Measurements from ENCODE around the gene PNPT1. TPM values are rescaled to one million over a fixed set of nuclear protein-coding genes. Genes with fewer than 3 reads are reported as not detected.
"Not testable (repeated sequence)": the region's sequence is repeated elsewhere in the genome, so short reads cannot be mapped to it uniquely, and the experiment has no call there.

PNPT1 gene
- total and polyA plus RNA-seq, 9 of the 15 experiments (the other 6 are each of a cell fraction or from before 2014, with no cell fraction given) = 46.5 to 104 (median 62.7) TPM

DNA sequence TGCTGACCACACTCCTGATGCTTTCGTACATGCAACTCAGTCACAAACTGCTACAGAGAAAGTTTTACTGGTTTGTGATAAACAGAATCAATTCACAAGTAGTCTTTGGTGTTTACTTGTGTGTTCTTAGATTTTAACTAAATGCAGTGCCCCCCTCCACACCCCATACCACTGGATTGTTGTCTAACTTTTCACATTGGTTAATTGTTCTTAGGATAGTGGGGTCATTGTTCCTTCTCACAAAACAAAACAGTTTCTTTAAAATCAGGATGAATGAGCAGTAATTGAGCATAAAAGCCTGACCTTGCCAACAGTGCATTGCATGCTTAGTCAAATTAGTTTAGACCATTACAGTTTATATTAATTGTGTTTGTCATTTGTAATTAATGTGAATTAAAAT lies 14.1 kb upstream of the PNPT1 start (continued):
- no peak for TF ChIP-seq SIN3B (IDR thresholded peaks at IDR 0.05; ENCODE audit: low read depth)
- no peak for TF ChIP-seq ZNF133 (CRISPR knock-in tag; IDR thresholded peaks at IDR 0.05)
- TF ChIP-seq, protein P1, sequence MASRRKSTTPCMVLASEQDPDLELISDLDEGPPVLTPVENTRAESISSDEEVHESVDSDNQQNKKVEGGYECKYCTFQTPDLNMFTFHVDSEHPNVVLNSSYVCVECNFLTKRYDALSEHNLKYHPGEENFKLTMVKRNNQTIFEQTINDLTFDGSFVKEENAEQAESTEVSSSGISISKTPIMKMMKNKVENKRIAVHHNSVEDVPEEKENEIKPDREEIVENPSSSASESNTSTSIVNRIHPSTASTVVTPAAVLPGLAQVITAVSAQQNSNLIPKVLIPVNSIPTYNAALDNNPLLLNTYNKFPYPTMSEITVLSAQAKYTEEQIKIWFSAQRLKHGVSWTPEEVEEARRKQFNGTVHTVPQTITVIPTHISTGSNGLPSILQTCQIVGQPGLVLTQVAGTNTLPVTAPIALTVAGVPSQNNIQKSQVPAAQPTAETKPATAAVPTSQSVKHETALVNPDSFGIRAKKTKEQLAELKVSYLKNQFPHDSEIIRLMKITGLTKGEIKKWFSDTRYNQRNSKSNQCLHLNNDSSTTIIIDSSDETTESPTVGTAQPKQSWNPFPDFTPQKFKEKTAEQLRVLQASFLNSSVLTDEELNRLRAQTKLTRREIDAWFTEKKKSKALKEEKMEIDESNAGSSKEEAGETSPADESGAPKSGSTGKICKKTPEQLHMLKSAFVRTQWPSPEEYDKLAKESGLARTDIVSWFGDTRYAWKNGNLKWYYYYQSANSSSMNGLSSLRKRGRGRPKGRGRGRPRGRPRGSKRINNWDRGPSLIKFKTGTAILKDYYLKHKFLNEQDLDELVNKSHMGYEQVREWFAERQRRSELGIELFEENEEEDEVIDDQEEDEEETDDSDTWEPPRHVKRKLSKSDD (conservative IDR thresholded peaks at IDR 0.05; ENCODE audit: low read length) = no peak

DNA sequence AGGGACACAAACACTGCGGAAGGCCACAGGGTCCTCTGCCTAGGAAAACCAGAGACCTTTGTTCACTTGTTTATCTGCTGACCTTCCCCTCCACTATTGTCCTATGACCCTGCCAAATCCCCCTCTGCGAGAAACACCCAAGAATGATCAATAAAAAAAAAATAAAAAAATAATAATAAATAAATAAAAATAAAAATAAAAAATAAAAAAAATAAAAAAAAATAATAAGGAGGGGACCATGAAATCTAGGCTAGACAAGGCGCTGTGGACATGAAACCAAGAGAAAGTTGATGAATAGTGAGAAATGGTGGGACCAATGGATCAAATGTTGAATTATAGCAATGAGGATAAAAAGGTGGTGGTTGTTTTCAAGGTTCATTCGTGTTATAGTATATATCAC lies 12.6 kb upstream of the PNPT1 start:
- ATAC-seq; H3K9ac ChIP-seq (ENCODE audit: insufficient read depth in 1 of 2, low read depth in 2 of 2, low read length in 2 of 2); FAIRE-seq; H3K9me3 ChIP-seq (replicated peaks; ENCODE audit: control insufficient read depth, insufficient read depth, low read depth, low read length); H3K4me2 ChIP-seq (ENCODE audit: insufficient read depth, low read length); H3K27ac ChIP-seq (ENCODE audit: extremely low read depth, low read depth, low read length); H3K4me3 ChIP-seq; H3K27me3 ChIP-seq (ENCODE audit: control insufficient read depth in 2 of 2, insufficient read depth in 2 of 2, low read length in 2 of 2); BruUV-seq (replicated peaks); H3K9me1 ChIP-seq (ENCODE audit: control insufficient read depth, insufficient read depth, low read length); intact Hi-C loops (cut with micrococcal nuclease); DNase-seq (ENCODE audit: extremely low read depth in 1 of 4, low spot score in 3 of 4); H4K20me1 ChIP-seq (replicated peaks; ENCODE audit: control insufficient read depth, insufficient read depth, low read length); POLR2A ChIA-PET; H3K4me1 ChIP-seq (replicated peaks in 1 of 2; ENCODE audit: control insufficient read depth in 2 of 2, insufficient read depth in 2 of 2, low read length in 2 of 2); CTCF ChIA-PET (ENCODE audit: low intra/inter-chr PET ratio); H3K79me2 ChIP-seq (ENCODE audit: control insufficient read depth, insufficient read depth, low read length); H2AFZ ChIP-seq (ENCODE audit: low read depth, low read length); H3K36me3 ChIP-seq (ENCODE audit: control insufficient read depth, insufficient read depth, low read length): not testable (repeated sequence)
- in situ Hi-C loops (cut with MboI) = loop anchor here (25.0 kb wide), 1 partner anchor 1806 kb away; no protein-coding TSS in a partner anchor
- 19% methylated on average over 3 of the region's 4 CpGs for whole genome bisulfite sequencing (ENCODE audit: insufficient coverage, low coverage, missing lambda C conversion rate)

Measured in K562 (cell line).